ENCODE results near the gene CADM2.

The CADM2 gene

GRCh38 chr3:85780806-85781205 lies 822.0 kb downstream of the CADM2 start (continued):
- TF ChIP-seq ZBTB10 (tag by site-specific recombination; IDR thresholded peaks at IDR 0.05): no peak
- no peak for TF ChIP-seq ZNF133 (tag by site-specific recombination; IDR thresholded peaks at IDR 0.05)
- no peak for TF ChIP-seq ZNF324 (tag by site-specific recombination; IDR thresholded peaks at IDR 0.05)
- no peak for TF ChIP-seq ZNF571 (tag by site-specific recombination; IDR thresholded peaks at IDR 0.05)
- no peak for TF ChIP-seq GFI1B (tag by site-specific recombination; IDR thresholded peaks at IDR 0.05)

GRCh38 chr3:85781806-85782205 lies 823.0 kb downstream of the CADM2 start:
- Histone ChIP-seq H3K4me3 (ENCODE audit: low read depth, low read length) (no peak overlapping the region), H3K9me3 (ENCODE audit: control insufficient read depth, insufficient read depth, low read depth, low read length) (no peaks in the 10 kb centered on the region), H3K27ac (ENCODE audit: extremely low read depth, low read depth, low read length) (no peak overlapping the region), H3K36me3 (ENCODE audit: control insufficient read depth in 2 of 2, insufficient read depth in 1 of 2, low read length in 2 of 2) (no peaks in the 10 kb centered on the region), H3K4me1 (ENCODE audit: control insufficient read depth, insufficient read depth, low read length) (no peaks in the 10 kb centered on the region)
- POLR2A ChIA-PET: no interaction called here
- TF ChIP-seq ZNF658 (tag by site-specific recombination; IDR thresholded peaks at IDR 0.05) (no peak), ZNF26 (tag by site-specific recombination; IDR thresholded peaks at IDR 0.05) (no peak), ZNF660 (tag by site-specific recombination; IDR thresholded peaks at IDR 0.05) (no peak), ZNF266 (tag by site-specific recombination; IDR thresholded peaks at IDR 0.05; ENCODE audit: low read depth) (no peak), ZBTB48 (tag by site-specific recombination; IDR thresholded peaks at IDR 0.05) (no peak), ZNF704 (tag by site-specific recombination; IDR thresholded peaks at IDR 0.05) (no peak), PRDM6 (tag by site-specific recombination; IDR thresholded peaks at IDR 0.05) (no peak)
- CTCF ChIA-PET: interaction anchor here (0.9 kb wide), 1 partner anchor 27 kb away, joined by 3 read pairs; no protein-coding TSS in a partner anchor

- ChIA-PET POLR2A (no interaction called here), CTCF (interaction anchor here (0.9 kb wide), 1 partner anchor 38 kb away, joined by 3 read pairs; no protein-coding TSS in a partner anchor)
- H3K9me3 ChIP-seq (ENCODE audit: control insufficient read depth, insufficient read depth, low read depth, low read length): no peaks in the 10 kb centered on the region
- no peaks in the 10 kb centered on the region for H3K36me3 ChIP-seq (ENCODE audit: control insufficient read depth in 2 of 2, insufficient read depth in 1 of 2, low read length in 2 of 2)
- H3K27ac ChIP-seq (ENCODE audit: extremely low read depth, low read depth, low read length): no peak overlapping the region
- H3K4me3 ChIP-seq (ENCODE audit: low read depth, low read length): no peak overlapping the region
- no peaks in the 10 kb centered on the region for H3K4me1 ChIP-seq (ENCODE audit: control insufficient read depth, insufficient read depth, low read length)
- TF ChIP-seq GLIS1 (tag by site-specific recombination; IDR thresholded peaks at IDR 0.05) (no peak), ZBTB26 (tag by site-specific recombination; optimal IDR thresholded peaks at IDR 0.05) (no peak), ZNF654 (tag by site-specific recombination; IDR thresholded peaks at IDR 0.05; ENCODE audit: low read depth) (no peak), ZNF585B (tag by site-specific recombination; IDR thresholded peaks at IDR 0.05) (no peak), REST (tag by site-specific recombination; IDR thresholded peaks at IDR 0.05) (no peak), YY2 (tag by site-specific recombination; IDR thresholded peaks at IDR 0.05) (no peak), ZBTB21 (tag by site-specific recombination; IDR thresholded peaks at IDR 0.05) (no peak), ZSCAN16 (tag by site-specific recombination; IDR thresholded peaks at IDR 0.05) (no peak), ZNF223 (tag by site-specific recombination; IDR thresholded peaks at IDR 0.05) (no peak), ZNF335 (tag by site-specific recombination; conservative IDR thresholded peaks at IDR 0.05) (no peak), ZBTB7A (tag by site-specific recombination; IDR thresholded peaks at IDR 0.05; ENCODE audit: low read depth) (no peak)
Observed at GRCh38 chr3:85783291-85783690, 824.5 kb downstream of the CADM2 start.
